Body of pancreas (tissue), 4 donors: Measurements from ENCODE around the gene IL11RA. TPM values are rescaled to one million over a fixed set of nuclear protein-coding genes. Genes with fewer than 3 reads are reported as not detected.

Source experiments
- ATAC-seq: fragments of 150-250 bp; one replicate; pipeline ENCODE4 v1.9.1; 2016
- DNase-seq, 4 donors: peaks; one replicate each; pipeline ENCODE4 v3.0.0-alpha.2; 2019
- H3K27ac ChIP-seq, 4 donors: fragments of 200-600 bp; sonication (generic); 1 replicate in 3 of 4; 2 replicates in 1 of 4; pipeline versions ENCODE4 v1.5.1 to v1.6.1; 2016 to 2019; ENCODE audit warnings: mild to moderate bottlenecking in 1 of 4, mixed read lengths in 1 of 4, moderate library complexity in 1 of 4
- H3K27me3 ChIP-seq, 2 donors: fragments of 200-600 bp; sonication (generic); one replicate each; pipeline ENCODE4 v1.6.0; 2016; ENCODE audit warnings: mild to moderate bottlenecking in 1 of 2
- H3K36me3 ChIP-seq, 2 donors: fragments of 200-600 bp; sonication (generic); replicated peaks in 1 of 2; 2 replicates each; pipeline ENCODE4 v1.5.1; 2016; ENCODE audit warnings: low read depth in 2 of 2; ENCODE audit not compliant: insufficient read depth in 1 of 2
- H3K4me1 ChIP-seq: fragments of 200-600 bp; sonication (generic); one replicate; pipeline ENCODE4 v1.6.0; 2016
- H3K4me3 ChIP-seq, 2 donors: fragments of 200-600 bp; sonication (generic); 1 replicate in 1 of 2; 2 replicates in 1 of 2; pipeline ENCODE4 v1.5.1; 2016 to 2019
- H3K9me3 ChIP-seq, 3 donors: fragments of 200-600 bp; sonication (generic); 1 replicate in 2 of 3; 2 replicates in 1 of 3; pipeline ENCODE4 v1.5.1; 2016
- CTCF ChIP-seq, 7 experiments: fragments of 450-650 bp in 4 of 7; fragments of 200-600 bp in 3 of 7; sonication (generic) in 3 of 7; IDR thresholded peaks; one replicate each; pipeline ENCODE4 v1.5.1; 2016 to 2019; ENCODE audit warnings: antibody characterized with exemption in 7 of 7
- POLR2A ChIP-seq, 3 donors: fragments of 450-650 bp; IDR thresholded peaks; one replicate each; pipeline ENCODE4 v1.6.1; 2016; ENCODE audit warnings: antibody characterized with exemption in 3 of 3, mild to moderate bottlenecking in 2 of 3
- WGBS, 2 donors: methylation state at CpG; one replicate each; pipeline ENCODE4 v1.1.5; 2017; 5-methylcytosine and 5-hydroxymethylcytosine counted together
- intact Hi-C: fragments of 100-400 bp; cut with DNase I; formaldehyde crosslinking; loops from one replicate; pipeline ENCODE4 v1.15.1; 2023
- total RNA-seq, 2 donors: library from RNA; depleted of rRNA; stranded (reverse); fragments of >200 nt; gene quantifications; one replicate each; pipeline ENCODE4 v1.1.0, GENCODE V29; 2016

The IL11RA gene
- total RNA-seq, 2 donors from 2014 or later: 14.5 to 27.4 TPM

GRCh38 chr9:34675869-34676268, 23.9 kb downstream of the IL11RA start:
- H3K4me1 ChIP-seq: no peaks in the 10 kb centered on the region
- 97% methylated on average over 2 of the region's 2 CpGs for WGBS, 2 donors
- no peaks in the 10 kb centered on the region for H3K27me3 ChIP-seq
- H3K27ac ChIP-seq: no peak overlapping the region
- TF ChIP-seq CTCF (IDR thresholded peaks at IDR 0.05): no peak
- TF ChIP-seq POLR2A (IDR thresholded peaks at IDR 0.05): no peak
- H3K36me3 ChIP-seq: no peaks in the 10 kb centered on the region
- intact Hi-C loops: no loop called here
- H3K9me3 ChIP-seq: no peaks in the 10 kb centered on the region
- H3K4me3 ChIP-seq: no peak overlapping the region
- DNase-seq (no peak), ATAC-seq (no peak)

GRCh38 chr9:34684145-34684544, 32.2 kb downstream of the IL11RA start:
- DNase-seq (no peak), ATAC-seq (no peak)
- Histone ChIP-seq H3K4me3 (no peak overlapping the region), H3K36me3 (no peaks in the 10 kb centered on the region), H3K9me3 (no peaks in the 10 kb centered on the region), H3K4me1 (no peaks in the 10 kb centered on the region), H3K27ac (no peak overlapping the region), H3K27me3 (no peaks in the 10 kb centered on the region)
- 77 to 88% methylated on average over 3 to 4 of the region's 4 CpGs for WGBS, 2 donors
- intact Hi-C loops: no loop called here
- TF ChIP-seq POLR2A (IDR thresholded peaks at IDR 0.05): no peak
- no peak for TF ChIP-seq CTCF (IDR thresholded peaks at IDR 0.05)

- H3K4me1 ChIP-seq: no peaks in the 10 kb centered on the region
- DNase-seq: no peak
- no peak for ATAC-seq
- no peak for TF ChIP-seq POLR2A (IDR thresholded peaks at IDR 0.05)
- no peak overlapping the region for H3K4me3 ChIP-seq
- no peaks in the 10 kb centered on the region for H3K9me3 ChIP-seq
- H3K27ac ChIP-seq: no peak overlapping the region
- no peaks in the 10 kb centered on the region for H3K27me3 ChIP-seq
- intact Hi-C loops: no loop called here
- WGBS, 2 donors: 81 to 94% methylated on average over 4 of the region's 4 CpGs
- no peaks in the 10 kb centered on the region for H3K36me3 ChIP-seq
Measured at GRCh38 chr9:34684816-34685215, 32.8 kb downstream of the IL11RA start.

GRCh38 chr9:34685591-34685990, 33.6 kb downstream of the IL11RA start:
- ATAC-seq (no peak), DNase-seq (no peak)
- Histone ChIP-seq H3K9me3 (no peaks in the 10 kb centered on the region), H3K27ac (no peak overlapping the region), H3K4me1 (no peaks in the 10 kb centered on the region), H3K27me3 (no peaks in the 10 kb centered on the region), H3K36me3 (no peaks in the 10 kb centered on the region), H3K4me3 (no peak overlapping the region)
- TF ChIP-seq POLR2A (IDR thresholded peaks at IDR 0.05) (no peak), CTCF (IDR thresholded peaks at IDR 0.05) (no peak)
- WGBS, 2 donors: 88 to 91% methylated on average over 4 of the region's 4 CpGs
- intact Hi-C loops: no loop called here

GRCh38 chr9:34686231-34686630, 34.2 kb downstream of the IL11RA start:
- no peak overlapping the region for H3K4me3 ChIP-seq
- no peak for ATAC-seq
- no peaks in the 10 kb centered on the region for H3K27me3 ChIP-seq
- no peak overlapping the region for H3K27ac ChIP-seq
- WGBS, 2 donors: 67 to 68% methylated on average over 5 of the region's 5 CpGs
- intact Hi-C loops: no loop called here
- no peaks in the 10 kb centered on the region for H3K4me1 ChIP-seq
- peak in 2 of 4 donors; percentile 10 to 22 for DNase-seq
- H3K36me3 ChIP-seq: no peaks in the 10 kb centered on the region
- TF ChIP-seq POLR2A (IDR thresholded peaks at IDR 0.05) (no peak), CTCF (IDR thresholded peaks at IDR 0.05) (no peak)
- no peaks in the 10 kb centered on the region for H3K9me3 ChIP-seq
